Measurements from ENCODE around the gene SH3BP5L. TPM values are rescaled to one million over a fixed set of nuclear protein-coding genes. Genes with fewer than 3 reads are reported as not detected.
A peak's percentile ranks its signal among the peaks of the same experiment; 100 is the strongest.

The SH3BP5L gene
- total and polyA plus RNA-seq, 10 of the 15 experiments (the other 5 are each of a cell fraction or from before 2014, with no cell fraction given) = 1.1 to 22.8 (median 10.9) TPM

- TF ChIP-seq RUNX3 (IDR thresholded peaks at IDR 0.05; ENCODE audit: low read length) (no peak; the same call in 1 of the 2 replicates), CHD2 (IDR thresholded peaks at IDR 0.05; ENCODE audit: borderline replicate concordance, low read depth, low read length) (no peak), HCFC1 (IDR thresholded peaks at IDR 0.05; ENCODE audit: low read length) (no peak), ZNF687 (IDR thresholded peaks at IDR 0.05) (peak; percentile 82), ZNF622 (IDR thresholded peaks at IDR 0.05) (no peak), TCF3 (IDR thresholded peaks at IDR 0.05; ENCODE audit: borderline replicate concordance, insufficient read depth, low read depth, low read length) (no peak)
Observed at GRCh38 chr1:248838357-248839167, 12.8 kb upstream of the SH3BP5L start (continued).
